Middle frontal gyrus (tissue), 1 donor: ENCODE data around the gene TDRD6.
A peak's percentile ranks its signal among the peaks of the same experiment; 100 is the strongest.
"Not testable (repeated sequence)": the region's sequence is repeated elsewhere in the genome, so short reads cannot be mapped to it uniquely, and the experiment has no call there.

ENCODE experiments used
- DNase-seq: peaks from one replicate; pipeline ENCODE4 v3.0.0-alpha.2; 2015; ENCODE audit warnings: low spot score; ENCODE audit errors: extremely low spot score

TDRD6 gene

GRCh38 chr6:46687619-46688097 is at the start of gene TDRD6:
TSS of gene TDRD6 (plus strand) at chr6:46687885. CDS start at chr6:46688129, 244 bp downstream.
- no peak for DNase-seq

GRCh38 chr6:46637933-46638332 is 49.8 kb upstream of the TDRD6 start:
- DNase-seq: no peak

GRCh38 chr6:46638650-46639049 is 49.0 kb upstream of the TDRD6 start:
- DNase-seq: no peak

- DNase-seq: no peak
Measured at GRCh38 chr6:46642928-46643751, 44.5 kb upstream of the TDRD6 start.

- DNase-seq: no peak
Measured at GRCh38 chr6:46645265-46645664, 42.4 kb upstream of the TDRD6 start.

- DNase-seq: not testable (repeated sequence)
Measured at GRCh38 chr6:46648108-46648507, 39.6 kb upstream of the TDRD6 start.

GRCh38 chr6:46648869-46649492 is 38.7 kb upstream of the TDRD6 start:
- DNase-seq: no peak

GRCh38 chr6:46651006-46651405 is 36.7 kb upstream of the TDRD6 start:
- no peak for DNase-seq

- no peak for DNase-seq
Measured at GRCh38 chr6:46651816-46652215, 35.9 kb upstream of the TDRD6 start.

GRCh38 chr6:46652232-46652602 is 35.5 kb upstream of the TDRD6 start:
- no peak for DNase-seq

- peak; percentile 93 for DNase-seq
Measured at GRCh38 chr6:46652603-46653438, 34.9 kb upstream of the TDRD6 start, which contains the start of the genes CYP39A1 and SLC25A27. TSS of gene CYP39A1 (minus strand) at chr6:46652818. CDS start at chr6:46652582, 236 bp downstream. TSS of gene SLC25A27 (plus strand) at chr6:46652975. CDS start at chr6:46653193, 218 bp downstream.

- no peak for DNase-seq
Measured at GRCh38 chr6:46653439-46654195, 34.1 kb upstream of the TDRD6 start.

GRCh38 chr6:46655803-46656202 is 31.9 kb upstream of the TDRD6 start:
- no peak for DNase-seq

- no peak for DNase-seq
Measured at GRCh38 chr6:46657642-46658041, 30.0 kb upstream of the TDRD6 start.

- no peak for DNase-seq
Measured at GRCh38 chr6:46661483-46661882, 26.2 kb upstream of the TDRD6 start.

- no peak for DNase-seq
Measured at GRCh38 chr6:46667377-46667776, 20.3 kb upstream of the TDRD6 start.

- no peak for DNase-seq
Measured at GRCh38 chr6:46674410-46674809, 13.3 kb upstream of the TDRD6 start.

GRCh38 chr6:46676604-46677313 is 10.9 kb upstream of the TDRD6 start:
- DNase-seq: no peak

GRCh38 chr6:46677314-46677654 is 10.4 kb upstream of the TDRD6 start:
- DNase-seq: no peak

- no peak for DNase-seq
Measured at GRCh38 chr6:46684771-46685170, 2.9 kb upstream of the TDRD6 start.
